Erythroblast (primary cell): ENCODE results near the gene THSD4.
"Not testable (repeated sequence)": the region's sequence is repeated elsewhere in the genome, so short reads cannot be mapped to it uniquely, and the experiment has no call there.

Experiments used
- DNase-seq, 2 experiments: peaks; one replicate each; lab custom pipeline; 2025; lab: John Stamatoyannopoulos, UW
- GATA1 ChIP-seq: IDR thresholded peaks from 2 replicates; pipeline ENCODE4 v1.6.1; 2011; ENCODE audit warnings: low read depth, mild to moderate bottlenecking, control low read depth, low read length, moderate library complexity
- POLR2A ChIP-seq: IDR thresholded peaks from 2 replicates; pipeline ENCODE4 v1.6.1; 2011; ENCODE audit warnings: mild to moderate bottlenecking, low read length

Gene THSD4

GRCh38 chr15:71437404-71437803 lies 322.1 kb downstream of the THSD4 start:
- no peak for TF ChIP-seq GATA1
- TF ChIP-seq POLR2A = no peak

GRCh38 chr15:71437919-71438318 lies 322.6 kb downstream of the THSD4 start:
- no peak for TF ChIP-seq GATA1
- TF ChIP-seq POLR2A = no peak
- DNase-seq = no peak

More at GRCh38 chr15:71437404-71437803, 322.1 kb downstream of the THSD4 start:
- no peak for DNase-seq

- not testable (repeated sequence) for DNase-seq
Measured at GRCh38 chr15:71439478-71439877, 324.2 kb downstream of the THSD4 start.

- DNase-seq = peak; percentile 11 to 43
- TF ChIP-seq POLR2A (no peak), GATA1 (no peak)
Measured at GRCh38 chr15:71440489-71441110, 325.3 kb downstream of the THSD4 start.

- DNase-seq = peak; percentile 9 to 39
- TF ChIP-seq GATA1 (no peak), POLR2A (no peak)
Measured at GRCh38 chr15:71443538-71443937, 328.3 kb downstream of the THSD4 start.

- TF ChIP-seq GATA1 = no peak
- TF ChIP-seq POLR2A = no peak
- DNase-seq = no peak
Measured at GRCh38 chr15:71444032-71444810, 328.9 kb downstream of the THSD4 start.

GRCh38 chr15:71444866-71445590 lies 329.8 kb downstream of the THSD4 start:
- TF ChIP-seq POLR2A (no peak), GATA1 (no peak)
- DNase-seq = no peak

GRCh38 chr15:71447328-71448250 lies 332.3 kb downstream of the THSD4 start:
- DNase-seq = no peak
- TF ChIP-seq GATA1 = no peak
- no peak for TF ChIP-seq POLR2A

GRCh38 chr15:71448688-71449114 lies 333.4 kb downstream of the THSD4 start:
- DNase-seq = peak; percentile 25 to 51
- TF ChIP-seq GATA1 (no peak), POLR2A (no peak)

GRCh38 chr15:71449363-71449762 lies 334.1 kb downstream of the THSD4 start:
- TF ChIP-seq GATA1 = no peak
- no peak for TF ChIP-seq POLR2A
- DNase-seq = no peak

GRCh38 chr15:71449956-71450355 lies 334.7 kb downstream of the THSD4 start:
- TF ChIP-seq GATA1 = no peak
- TF ChIP-seq POLR2A = no peak
- no peak for DNase-seq

GRCh38 chr15:71451130-71451529 lies 335.9 kb downstream of the THSD4 start:
- DNase-seq = no peak
- TF ChIP-seq GATA1 (no peak), POLR2A (no peak)

- TF ChIP-seq GATA1 = no peak
- no peak for TF ChIP-seq POLR2A
- DNase-seq = no peak
Measured at GRCh38 chr15:71452893-71453292, 337.6 kb downstream of the THSD4 start.

GRCh38 chr15:71454462-71454996 lies 339.3 kb downstream of the THSD4 start:
- TF ChIP-seq GATA1 = no peak
- no peak for TF ChIP-seq POLR2A

More at GRCh38 chr15:71454462-71454996, 339.3 kb downstream of the THSD4 start:
- no peak for DNase-seq
